Measurements from ENCODE around the gene GPR27. TPM values are rescaled to one million over a fixed set of nuclear protein-coding genes. Genes with fewer than 3 reads are reported as not detected.

The GPR27 gene
- polyA plus RNA-seq, 3 donors, result 8.1 to 8.5 (median 8.3) TPM

GRCh38 chr3:71784201-71784913 is 30.7 kb downstream of the GPR27 start:
- no peak for DNase-seq (ENCODE audit: low read depth in 3 of 3, low spot score in 2 of 3)

DNA sequence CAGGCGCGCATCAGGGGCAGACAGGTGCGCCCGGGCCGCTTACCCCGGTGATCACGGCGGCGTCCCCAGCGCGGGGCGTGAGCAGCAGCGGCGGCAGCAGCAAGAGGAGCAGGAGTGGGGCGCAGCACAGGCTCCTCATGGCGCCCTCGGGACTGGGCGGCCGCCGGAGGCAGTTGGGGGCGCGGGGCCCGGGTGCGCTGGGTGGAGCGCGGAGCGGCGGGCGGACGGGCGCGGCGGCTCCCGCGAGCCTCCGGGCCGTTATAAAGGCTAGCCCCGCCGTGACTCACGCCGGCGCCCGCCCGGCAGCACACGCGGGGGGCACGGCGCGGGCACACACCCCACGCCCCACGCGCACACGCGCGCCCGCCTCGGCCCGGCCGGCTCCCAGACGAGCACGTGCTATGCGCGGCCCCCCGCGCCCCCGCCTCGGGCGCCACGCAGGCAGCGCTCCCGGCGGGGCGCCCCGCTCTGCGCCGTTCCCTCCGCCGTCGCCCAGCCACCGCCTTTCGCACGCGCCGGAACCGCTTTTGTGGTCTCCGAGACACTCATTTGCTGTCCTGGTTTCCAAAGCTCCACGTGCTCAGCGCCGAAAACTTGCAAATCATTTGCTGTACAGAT is 31.4 kb downstream of the GPR27 start, which contains the start of gene PROK2:
Gene PROK2 (minus strand): TSS at position 235 of the 618 bp plus-strand sequence. CDS start 96 bp downstream, at position 139.
- DNase-seq (ENCODE audit: low read depth in 3 of 3, low spot score in 2 of 3), result no peak

DNA sequence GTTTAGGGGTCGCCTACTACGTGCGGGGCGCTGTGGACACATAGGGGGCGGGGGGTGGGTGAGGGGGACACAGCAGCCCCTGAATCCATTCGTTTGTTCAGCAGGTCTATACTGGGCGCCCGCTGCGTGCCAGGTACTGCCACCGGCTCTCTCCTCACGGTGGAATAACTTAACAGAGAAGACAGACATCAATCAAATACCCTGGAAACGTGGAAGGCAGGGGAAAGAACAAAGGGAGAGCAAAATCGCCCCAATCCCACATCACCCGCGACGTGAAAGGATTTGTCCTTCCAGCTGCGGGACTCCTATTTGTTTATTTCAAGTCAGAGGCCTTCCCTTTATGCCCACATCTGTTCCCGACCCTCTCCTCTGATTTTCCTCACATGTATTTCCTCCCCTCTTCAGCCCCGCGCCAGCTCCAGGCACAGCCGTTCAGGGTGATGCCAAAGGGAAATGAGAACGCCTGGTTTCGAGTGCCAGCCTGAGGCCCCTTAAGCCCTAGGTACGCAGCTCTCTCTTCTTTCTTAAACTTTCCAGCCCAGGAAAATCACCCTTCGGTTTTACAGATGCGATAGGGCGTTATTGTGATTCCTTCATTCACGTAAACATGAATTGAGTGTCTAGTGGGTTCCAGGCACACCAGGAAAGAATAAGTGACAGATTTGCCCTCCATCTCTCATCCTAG is 32.0 kb downstream of the GPR27 start:
- no peak for DNase-seq (ENCODE audit: low read depth in 3 of 3, low spot score in 2 of 3)

GRCh38 chr3:71786217-71786549 is 32.5 kb downstream of the GPR27 start:
- no peak for DNase-seq (ENCODE audit: low read depth in 3 of 3, low spot score in 2 of 3)

DNA sequence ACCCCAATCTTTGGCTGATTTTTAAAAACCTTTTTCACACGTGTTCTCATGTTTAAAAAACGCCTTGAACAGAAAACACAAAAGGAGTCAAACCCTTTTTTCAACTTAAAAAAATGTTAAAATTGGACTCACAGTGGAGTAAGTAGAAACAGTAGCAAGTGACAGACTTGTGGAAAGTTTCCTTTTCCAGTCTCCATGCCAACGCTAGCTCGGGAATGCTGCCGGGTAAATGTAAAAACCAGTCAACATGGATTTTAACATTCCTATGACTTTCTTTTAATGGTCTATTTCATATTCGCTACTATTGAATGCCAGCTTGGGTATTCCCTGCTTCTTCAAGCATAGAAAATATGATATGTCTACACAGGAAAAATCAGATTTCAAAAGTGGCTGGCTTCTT is 32.9 kb downstream of the GPR27 start:
- no peak for DNase-seq (ENCODE audit: low read depth in 3 of 3, low spot score in 2 of 3)

DNA sequence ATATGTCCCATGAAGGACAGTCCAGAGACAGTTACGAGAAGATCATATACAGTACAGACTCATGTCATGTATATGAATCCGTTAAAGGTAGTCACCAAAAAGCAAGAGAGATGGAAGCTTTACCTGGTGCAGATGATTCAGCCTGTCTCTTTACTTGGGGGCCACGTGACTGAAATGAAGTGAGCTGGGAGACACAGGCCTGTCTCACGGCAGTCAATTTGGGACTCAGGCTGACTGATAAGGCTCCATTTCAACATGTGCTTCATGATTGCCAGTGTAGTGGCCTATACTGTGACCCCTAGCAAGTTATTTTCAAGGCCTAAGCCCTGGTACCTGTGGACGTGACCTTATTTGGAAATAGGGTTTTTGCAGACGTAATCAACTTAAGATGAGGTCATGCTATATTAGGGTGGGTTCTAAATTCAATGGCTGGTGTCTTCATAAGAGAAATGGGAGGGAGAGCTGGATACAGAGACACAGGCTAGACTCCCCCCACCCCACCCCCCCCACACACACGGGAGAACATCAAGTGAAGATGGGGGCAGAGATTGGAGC is 34.3 kb downstream of the GPR27 start:
- no peak for DNase-seq (ENCODE audit: low read depth in 3 of 3, low spot score in 2 of 3)

DNA sequence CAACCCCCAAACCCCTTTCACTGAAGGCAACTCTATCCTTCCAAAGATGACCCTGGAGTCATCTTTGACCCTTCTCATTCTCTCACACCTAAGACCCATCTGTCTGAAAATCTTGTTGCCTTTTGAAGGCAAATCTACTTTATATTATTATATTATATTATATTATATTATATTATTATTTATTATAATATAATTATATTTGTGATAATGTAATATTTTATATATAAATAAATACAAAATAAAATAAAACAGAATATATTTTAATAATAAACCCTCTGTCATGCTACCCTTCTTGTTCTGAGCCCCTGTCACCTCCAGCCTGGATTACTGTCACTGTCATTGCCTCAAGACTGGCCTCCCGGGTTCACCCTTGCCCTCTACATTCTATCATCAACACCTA is 36.3 kb downstream of the GPR27 start:
- DNase-seq (ENCODE audit: low read depth in 3 of 3, low spot score in 2 of 3), result no peak

DNA sequence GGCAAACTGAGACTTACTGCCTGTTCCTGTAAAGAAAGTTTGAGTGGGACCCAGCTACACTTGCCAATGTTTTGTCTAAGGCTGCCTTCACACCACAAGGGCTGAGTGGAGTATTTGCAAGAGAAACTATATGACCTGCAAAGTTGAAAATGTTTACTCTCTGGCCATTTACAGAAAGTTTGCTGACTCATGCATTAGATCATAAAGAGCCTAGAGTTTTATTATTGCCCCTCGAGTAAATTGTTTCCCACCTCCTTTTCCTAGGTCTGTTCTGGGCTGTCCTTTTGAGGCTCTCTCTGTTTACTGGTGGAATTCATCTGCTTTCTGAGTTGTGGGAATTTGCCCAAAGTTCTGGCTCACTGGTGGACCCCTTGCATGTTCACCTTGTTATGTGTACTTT is 38.0 kb downstream of the GPR27 start:
- no peak for DNase-seq (ENCODE audit: low read depth in 3 of 3, low spot score in 2 of 3)

- DNase-seq (ENCODE audit: low read depth in 3 of 3, low spot score in 2 of 3), result no peak
These were observed 42.6 kb downstream of the GPR27 start for GRCh38 chr3:71796290-71796689.

GRCh38 chr3:71797455-71797854 is 43.8 kb downstream of the GPR27 start:
- no peak for DNase-seq (ENCODE audit: low read depth in 3 of 3, low spot score in 2 of 3)

DNA sequence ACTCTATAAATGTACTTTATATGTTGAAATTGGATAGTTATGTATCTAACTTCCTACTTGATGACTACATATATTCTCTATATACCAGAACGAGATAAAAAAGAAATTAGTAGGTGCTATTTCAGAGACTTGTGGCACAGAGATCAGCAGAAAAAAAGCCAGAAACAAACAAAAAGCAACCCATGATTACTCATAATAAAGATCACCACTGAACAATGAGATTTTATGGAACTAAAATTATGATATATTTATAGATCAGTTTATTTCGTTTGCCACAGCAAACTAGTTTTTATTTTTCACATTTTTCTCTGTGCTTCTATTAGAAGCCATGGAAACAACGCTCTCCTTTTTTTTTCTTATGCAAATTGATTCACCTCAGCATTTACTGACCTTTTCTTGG is 46.4 kb downstream of the GPR27 start:
- no peak for DNase-seq (ENCODE audit: low read depth in 3 of 3, low spot score in 2 of 3)

DNA sequence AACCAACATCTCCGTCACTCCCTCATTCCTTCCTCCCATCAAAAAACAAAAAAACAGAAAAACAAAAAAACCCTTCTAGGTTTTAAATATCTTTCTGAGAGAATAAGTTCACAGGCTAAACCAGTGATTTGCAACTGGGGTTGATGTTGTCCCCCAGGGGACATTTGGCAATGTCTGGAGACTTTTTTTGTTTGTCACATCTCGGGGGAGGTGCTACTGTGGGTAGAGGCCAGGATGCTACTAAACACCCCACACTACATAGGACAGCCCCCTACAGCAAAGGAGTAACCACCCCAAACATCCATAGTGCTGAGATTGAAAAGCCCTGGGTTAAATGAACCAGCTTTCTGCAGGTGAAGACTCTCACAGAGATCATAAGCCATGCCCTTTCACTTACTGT is 48.3 kb downstream of the GPR27 start:
- DNase-seq (ENCODE audit: low read depth in 3 of 3, low spot score in 2 of 3), result no peak

DNA sequence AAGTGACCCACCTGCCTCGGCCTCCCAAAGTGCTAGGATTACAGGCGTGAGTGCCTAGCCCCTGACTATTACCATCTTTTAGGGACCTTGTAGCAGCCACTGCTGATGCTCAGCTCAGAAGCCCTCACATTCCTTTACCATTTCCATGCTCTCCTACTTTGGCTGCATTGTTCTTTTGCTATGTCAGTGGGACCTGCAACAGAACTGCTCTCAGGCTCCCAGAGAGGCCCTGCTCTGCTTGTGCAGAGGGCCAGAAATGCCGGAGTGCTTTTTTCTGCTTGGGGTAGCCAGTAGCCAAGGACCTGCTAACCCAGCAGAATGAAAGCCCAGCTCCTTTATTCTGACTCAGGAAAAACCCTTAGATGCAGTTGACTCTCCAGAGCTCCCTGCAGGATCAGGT is 49.6 kb downstream of the GPR27 start:
- no peak for DNase-seq (ENCODE audit: low read depth in 3 of 3, low spot score in 2 of 3)

DNA sequence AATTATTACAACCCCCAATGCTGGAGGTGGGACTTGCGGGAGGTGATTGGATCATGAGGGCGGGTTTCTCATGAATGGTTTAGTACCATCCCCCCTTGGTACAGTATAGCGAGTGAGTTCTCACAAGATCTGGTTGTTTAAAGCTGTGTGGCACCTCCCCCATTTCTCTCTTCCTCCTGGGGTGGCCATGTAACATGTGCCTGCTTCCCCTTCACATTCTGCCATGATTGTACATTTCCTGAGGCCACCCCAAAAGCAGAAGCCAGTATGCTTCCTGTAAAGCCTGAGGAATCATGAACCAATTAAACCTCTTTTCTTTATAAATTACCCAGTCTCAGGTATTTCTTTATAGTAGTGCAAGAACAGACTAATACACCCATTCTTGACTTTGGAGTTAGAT is 51.5 kb downstream of the GPR27 start:
- no peak for DNase-seq (ENCODE audit: low read depth in 3 of 3, low spot score in 2 of 3)

DNA sequence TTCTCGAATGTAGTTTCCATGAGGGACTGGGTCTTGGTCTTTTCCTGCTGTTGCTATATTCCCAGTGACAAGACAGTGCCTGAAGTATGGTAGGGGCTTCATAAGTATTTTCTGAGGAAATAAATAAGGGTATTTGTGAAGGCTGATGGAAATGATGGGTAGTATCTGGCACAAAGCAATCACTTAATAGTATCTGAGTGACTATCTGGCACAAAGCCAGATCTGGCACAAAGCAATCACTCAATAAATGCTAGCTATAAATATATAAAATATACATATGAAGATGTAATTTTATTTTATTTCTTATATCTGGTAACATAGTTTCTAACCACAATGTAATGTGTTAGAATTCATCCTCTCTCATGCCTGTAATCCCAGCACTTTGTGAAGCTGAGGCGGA is 52.0 kb downstream of the GPR27 start:
- no peak for DNase-seq (ENCODE audit: low read depth in 3 of 3, low spot score in 2 of 3)

Other genes starting within 250 kb of the GPR27 start
- 10 to 100 TPM; 32.9 to 35.0 (median 33.3) TPM for gene FOXP1, start 170.1 kb upstream of the GPR27 start, polyA plus RNA-seq (ENCODE audit: insufficient read length in 3 of 3)
- 10 to 100 TPM; 11.7 to 12.6 (median 11.8) TPM for gene EIF4E3, start 28.5 kb upstream of the GPR27 start, polyA plus RNA-seq (ENCODE audit: insufficient read length in 3 of 3)
- gene PROK2, start 31.3 kb downstream of the GPR27 start, polyA plus RNA-seq (ENCODE audit: insufficient read length in 3 of 3), result under 1 TPM in 2 of 3 donors, not detected in 1; 0.08 to 0.21 TPM